ENCODE data around the gene CLCN6. TPM values are rescaled to one million over a fixed set of nuclear protein-coding genes. Genes with fewer than 3 reads are reported as not detected.

Gene CLCN6
- total RNA-seq, 1 donor from 2014 or later: 18.6 TPM

- DNase-seq (ENCODE audit: low spot score in 2 of 2): no peak
- intact Hi-C loops (cut with DNase I): no loop called here
- TF ChIP-seq CTCF (IDR thresholded peaks at IDR 0.05): no peak
- H3K4me3 ChIP-seq: no peak overlapping the region
- H3K27me3 ChIP-seq: no peaks in the 10 kb centered on the region
- H3K4me1 ChIP-seq: no peaks in the 10 kb centered on the region
- no peaks in the 10 kb centered on the region for H3K36me3 ChIP-seq
- no peaks in the 10 kb centered on the region for H3K9me3 ChIP-seq
- no peak overlapping the region for H3K27ac ChIP-seq
Observed at GRCh38 chr1:11777658-11778322, 28.2 kb upstream of the CLCN6 start.

DNA sequence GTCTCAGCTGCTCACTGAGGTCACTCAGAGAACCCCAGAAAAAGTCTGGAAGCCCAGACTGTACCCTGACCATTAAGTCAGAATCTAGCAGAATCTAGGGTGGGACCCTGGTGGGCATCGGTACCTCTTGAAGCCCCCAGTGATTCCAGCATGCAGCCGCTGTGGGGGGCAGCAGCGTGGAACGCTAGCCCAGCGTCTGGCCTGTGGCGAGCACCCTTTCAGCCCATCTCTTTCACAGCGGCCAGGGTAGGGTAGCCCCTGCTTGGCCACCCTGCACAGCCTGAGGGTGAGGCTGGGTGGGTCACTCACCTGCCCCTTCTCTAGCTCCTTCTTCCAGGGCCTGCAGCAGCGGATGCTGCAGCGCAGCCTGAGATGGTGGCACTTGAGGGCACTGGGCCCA, 27.7 kb upstream of the CLCN6 start:
- Histone ChIP-seq H3K36me3 (no peaks in the 10 kb centered on the region), H3K27me3 (no peaks in the 10 kb centered on the region), H3K4me3 (no peak overlapping the region), H3K9me3 (no peaks in the 10 kb centered on the region), H3K27ac (no peak overlapping the region), H3K4me1 (no peaks in the 10 kb centered on the region)
- no peak for TF ChIP-seq CTCF (IDR thresholded peaks at IDR 0.05)
- no peak for DNase-seq (ENCODE audit: low spot score in 2 of 2)
- intact Hi-C loops (cut with DNase I): no loop called here

- intact Hi-C loops (cut with DNase I): no loop called here
- Histone ChIP-seq H3K4me1 (no peaks in the 10 kb centered on the region), H3K9me3 (no peaks in the 10 kb centered on the region), H3K27ac (no peak overlapping the region), H3K27me3 (no peaks in the 10 kb centered on the region), H3K4me3 (no peak overlapping the region), H3K36me3 (no peaks in the 10 kb centered on the region)
- no peak for DNase-seq (ENCODE audit: low spot score in 2 of 2)
- TF ChIP-seq CTCF (IDR thresholded peaks at IDR 0.05): no peak
Observed at GRCh38 chr1:11778844-11779623, 27.0 kb upstream of the CLCN6 start.

GRCh38 chr1:11779715-11780379, 26.1 kb upstream of the CLCN6 start:
- Histone ChIP-seq H3K9me3 (no peaks in the 10 kb centered on the region), H3K4me1 (peaks cover 0 to 3% of the 10 kb centered on the region in 2 donors), H3K4me3 (no peak overlapping the region), H3K27ac (no peak overlapping the region), H3K27me3 (no peaks in the 10 kb centered on the region), H3K36me3 (no peaks in the 10 kb centered on the region)
- no peak for TF ChIP-seq CTCF (IDR thresholded peaks at IDR 0.05)
- intact Hi-C loops (cut with DNase I): no loop called here
- DNase-seq (ENCODE audit: low spot score in 2 of 2): no peak

DNA sequence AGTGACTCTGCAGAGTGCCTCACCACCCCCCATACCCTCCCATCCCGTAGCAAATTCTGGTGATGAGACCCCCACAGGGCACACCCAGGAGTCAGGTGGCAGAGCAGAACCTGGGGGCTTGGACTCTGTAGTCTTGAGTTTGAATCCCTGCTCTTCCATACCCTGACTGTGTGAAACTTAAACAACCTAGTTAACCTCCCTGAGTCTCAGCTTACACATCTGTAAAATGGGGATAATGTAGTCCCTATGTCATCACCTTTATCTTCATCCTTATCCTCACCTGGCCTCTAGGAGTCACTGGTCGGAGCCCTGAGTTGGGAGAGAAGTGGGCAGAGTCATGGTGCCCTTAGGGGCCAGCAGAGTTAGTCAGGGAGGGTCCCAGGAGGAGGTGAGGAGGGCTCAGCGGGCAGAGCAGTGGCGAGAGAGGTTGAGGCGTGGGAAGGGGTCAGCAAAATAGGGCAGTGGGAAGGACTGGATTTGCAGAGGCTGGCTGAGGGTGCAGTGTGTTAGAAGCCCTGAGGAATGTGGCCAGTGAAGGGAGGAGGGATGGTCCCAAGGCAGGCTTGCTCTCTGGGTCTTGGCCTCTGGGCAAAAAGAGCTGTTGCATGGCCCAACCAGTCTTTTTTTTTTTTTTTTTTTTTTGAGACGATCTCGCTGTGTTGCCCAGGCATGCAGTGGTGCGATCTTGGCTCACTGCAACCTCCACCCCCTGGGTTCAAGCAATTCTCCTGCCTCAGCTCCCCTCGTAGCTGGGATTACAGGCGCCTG, 25.4 kb upstream of the CLCN6 start:
- intact Hi-C loops (cut with DNase I): no loop called here

More for the DNA sequence above, 25.4 kb upstream of the CLCN6 start:
- no peaks in the 10 kb centered on the region for H3K36me3 ChIP-seq
- peaks cover 0 to 10% of the 10 kb centered on the region in 2 donors for H3K4me1 ChIP-seq
- TF ChIP-seq CTCF (IDR thresholded peaks at IDR 0.05): no peak
- H3K9me3 ChIP-seq: no peaks in the 10 kb centered on the region
- H3K27ac ChIP-seq: no peak overlapping the region
- no peak overlapping the region for H3K4me3 ChIP-seq
- H3K27me3 ChIP-seq: no peaks in the 10 kb centered on the region
- no peak for DNase-seq (ENCODE audit: low spot score in 2 of 2)

Measured in ascending aorta (tissue), 2 donors.